ENCODE measurements around the gene CYTH4.
"Not testable (repeated sequence)": the region's sequence is repeated elsewhere in the genome, so short reads cannot be mapped to it uniquely, and the experiment has no call there.

Gene CYTH4, protein sequence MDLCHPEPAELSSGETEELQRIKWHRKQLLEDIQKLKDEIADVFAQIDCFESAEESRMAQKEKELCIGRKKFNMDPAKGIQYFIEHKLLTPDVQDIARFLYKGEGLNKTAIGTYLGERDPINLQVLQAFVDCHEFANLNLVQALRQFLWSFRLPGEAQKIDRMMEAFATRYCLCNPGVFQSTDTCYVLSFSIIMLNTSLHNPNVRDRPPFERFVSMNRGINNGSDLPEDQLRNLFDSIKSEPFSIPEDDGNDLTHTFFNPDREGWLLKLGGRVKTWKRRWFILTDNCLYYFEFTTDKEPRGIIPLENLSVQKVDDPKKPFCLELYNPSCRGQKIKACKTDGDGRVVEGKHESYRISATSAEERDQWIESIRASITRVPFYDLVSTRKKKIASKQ
- 169 to 190 reads per million in 2 donors for total RNA-seq

DNA sequence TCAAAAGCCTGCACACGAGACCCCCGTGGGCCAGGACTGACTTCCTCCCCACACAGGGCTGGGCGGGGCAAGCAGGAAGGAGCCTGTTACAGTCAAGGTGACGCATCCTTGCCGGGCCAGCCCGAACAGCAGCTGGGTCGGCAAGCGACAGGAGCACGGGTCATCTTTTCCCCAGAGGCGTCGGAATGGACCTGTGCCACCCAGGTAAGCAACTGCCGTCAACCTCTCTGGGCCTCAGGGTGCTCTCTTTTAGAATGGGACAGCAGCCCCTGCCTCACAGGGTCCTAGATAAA is at the start of gene CYTH4:
Gene CYTH4 (plus strand): TSS at position 124 of the 293 bp plus-strand sequence. CDS start 62 bp downstream, at position 186.
- peak; percentile 68 for DNase-seq

DNA sequence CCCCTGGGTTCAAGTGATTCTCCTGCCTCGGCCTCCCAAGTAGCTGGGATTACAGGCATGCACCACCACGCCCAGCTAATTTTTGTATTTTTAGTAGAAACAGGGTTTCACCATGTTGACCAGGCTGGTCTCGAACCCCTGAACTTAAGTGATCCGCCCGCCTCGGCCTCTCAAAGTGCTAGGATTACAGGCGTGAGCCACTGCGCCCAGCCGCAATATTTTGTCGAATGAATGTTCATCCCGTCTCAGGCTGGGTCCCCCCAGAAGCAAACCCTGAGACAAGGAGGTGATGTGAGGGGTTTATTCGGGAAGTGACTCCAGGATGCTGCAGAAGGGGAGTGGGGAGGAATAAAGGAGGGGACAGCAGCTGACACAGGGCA is 48.9 kb upstream of the CYTH4 start:
- not testable (repeated sequence) for DNase-seq

DNA sequence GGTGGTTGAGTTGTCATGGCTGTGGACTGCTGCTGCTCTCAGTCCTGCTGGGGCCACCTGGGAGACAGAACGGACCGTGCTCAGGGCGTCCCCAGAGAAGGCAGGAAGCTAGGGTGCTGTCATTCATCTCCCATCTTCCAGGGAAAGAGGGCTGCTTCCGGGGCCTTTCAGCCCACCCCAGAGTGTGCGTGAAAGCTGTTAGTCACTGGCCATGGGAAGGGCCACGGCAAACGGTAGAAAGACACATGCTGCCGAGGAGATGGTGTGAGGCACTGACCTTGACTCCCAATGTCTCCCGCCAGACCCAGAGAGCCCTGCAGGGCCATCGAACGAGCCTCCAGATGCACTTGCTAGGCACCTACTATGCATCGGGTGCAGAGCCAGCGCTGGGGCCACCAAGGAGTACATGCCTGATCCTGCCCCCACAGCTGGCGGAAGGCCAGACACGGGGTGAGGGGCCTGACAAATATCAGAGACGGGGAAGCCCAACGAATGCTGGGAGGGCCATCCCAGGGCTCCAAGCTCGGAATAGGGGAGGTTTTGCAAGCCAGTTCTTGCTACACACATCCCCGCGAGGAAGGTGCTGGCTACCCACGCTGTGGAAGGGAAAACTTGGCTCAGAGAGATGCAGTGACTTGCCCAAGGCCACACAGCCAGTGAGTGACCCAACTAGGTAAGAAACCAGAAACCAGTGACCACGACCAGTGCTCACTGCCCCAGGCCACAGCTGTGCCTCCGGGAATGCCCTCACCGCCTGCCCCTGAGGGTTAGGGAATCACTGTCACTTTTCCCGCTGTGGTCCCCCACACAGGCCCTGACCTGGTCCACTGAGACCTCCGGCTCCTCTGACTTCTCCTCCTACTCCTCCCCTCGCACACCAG is 48.3 kb upstream of the CYTH4 start:
- DNase-seq: no peak

DNA sequence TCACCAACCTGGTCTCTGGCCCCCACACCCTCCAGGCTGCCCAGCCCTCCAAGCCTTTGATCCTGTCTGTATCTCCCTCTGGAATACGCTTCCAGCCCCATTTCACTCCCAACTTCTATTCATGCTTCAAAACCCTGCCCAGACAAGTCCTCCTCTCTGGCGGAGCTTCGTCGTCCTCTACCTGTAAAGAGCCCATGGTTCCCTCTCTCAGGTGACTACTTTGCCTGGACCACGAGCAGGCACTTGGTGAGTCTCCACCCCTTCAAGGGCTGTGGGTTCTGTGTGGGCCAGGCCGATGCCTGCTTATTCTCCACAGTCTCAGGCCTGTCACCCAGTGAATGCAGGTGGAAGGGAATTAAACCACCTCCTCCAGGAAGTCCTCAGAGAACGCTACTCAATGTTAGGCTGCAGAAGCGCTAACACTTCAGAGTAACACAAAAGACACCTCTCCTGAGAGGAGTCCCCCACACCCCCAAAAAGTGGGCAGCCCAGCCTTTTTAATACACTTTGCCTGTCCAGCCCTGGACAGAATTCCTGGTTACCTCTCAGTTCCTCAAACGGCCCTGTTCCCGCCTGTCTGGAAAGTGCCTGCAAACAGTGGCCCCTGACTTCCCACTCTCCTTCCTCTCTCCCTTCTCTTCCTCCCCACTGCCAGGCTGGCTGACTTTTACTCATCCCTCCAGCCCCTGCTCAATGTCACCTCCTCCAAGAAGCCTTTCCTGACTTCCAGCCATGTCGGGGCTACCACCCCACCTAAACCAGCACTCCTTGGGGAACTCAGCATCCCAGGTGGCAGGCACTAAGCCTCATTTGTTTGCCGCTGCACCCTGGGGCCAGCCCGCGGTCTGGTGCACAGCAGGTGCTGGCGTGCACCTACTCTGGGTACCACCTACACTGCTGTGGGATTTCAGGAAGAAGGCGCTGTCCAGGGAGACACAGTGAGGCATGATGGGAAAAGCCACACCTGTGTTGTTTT is 47.3 kb upstream of the CYTH4 start:
- DNase-seq: no peak

DNA sequence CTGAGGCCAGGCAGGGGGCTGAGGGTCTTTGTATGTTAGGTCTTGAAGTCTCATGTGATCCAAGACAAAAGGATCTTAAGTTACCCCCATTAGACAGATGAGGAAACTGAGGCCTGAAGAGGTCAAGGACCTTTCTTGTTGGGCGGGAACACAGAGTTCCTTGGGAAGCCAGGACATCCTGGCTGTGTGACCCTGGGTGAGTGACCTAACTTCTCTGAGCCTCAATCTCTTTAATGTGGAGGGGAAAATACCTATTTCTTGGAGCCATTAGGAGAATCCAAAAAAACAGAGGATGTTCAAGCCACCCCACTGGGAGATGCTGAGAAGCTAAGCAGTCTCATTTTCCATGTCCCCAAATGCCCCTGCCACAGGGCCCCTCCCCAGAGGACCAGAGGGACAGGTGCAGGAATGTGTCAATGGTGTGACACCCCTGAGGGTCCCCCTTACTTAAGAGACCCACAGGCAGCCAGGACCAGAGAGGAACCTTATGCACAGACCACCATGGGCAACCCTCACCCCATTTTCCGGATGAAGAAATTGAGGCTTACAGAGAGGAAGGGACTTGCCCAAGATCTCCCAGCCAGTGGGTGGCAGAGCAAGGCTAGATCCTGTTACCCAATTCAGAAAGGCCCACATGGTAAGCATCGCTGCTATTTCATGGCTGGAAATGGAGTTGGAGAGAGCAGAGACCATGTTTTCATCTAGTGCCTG is 46.3 kb upstream of the CYTH4 start:
- no peak for DNase-seq

DNA sequence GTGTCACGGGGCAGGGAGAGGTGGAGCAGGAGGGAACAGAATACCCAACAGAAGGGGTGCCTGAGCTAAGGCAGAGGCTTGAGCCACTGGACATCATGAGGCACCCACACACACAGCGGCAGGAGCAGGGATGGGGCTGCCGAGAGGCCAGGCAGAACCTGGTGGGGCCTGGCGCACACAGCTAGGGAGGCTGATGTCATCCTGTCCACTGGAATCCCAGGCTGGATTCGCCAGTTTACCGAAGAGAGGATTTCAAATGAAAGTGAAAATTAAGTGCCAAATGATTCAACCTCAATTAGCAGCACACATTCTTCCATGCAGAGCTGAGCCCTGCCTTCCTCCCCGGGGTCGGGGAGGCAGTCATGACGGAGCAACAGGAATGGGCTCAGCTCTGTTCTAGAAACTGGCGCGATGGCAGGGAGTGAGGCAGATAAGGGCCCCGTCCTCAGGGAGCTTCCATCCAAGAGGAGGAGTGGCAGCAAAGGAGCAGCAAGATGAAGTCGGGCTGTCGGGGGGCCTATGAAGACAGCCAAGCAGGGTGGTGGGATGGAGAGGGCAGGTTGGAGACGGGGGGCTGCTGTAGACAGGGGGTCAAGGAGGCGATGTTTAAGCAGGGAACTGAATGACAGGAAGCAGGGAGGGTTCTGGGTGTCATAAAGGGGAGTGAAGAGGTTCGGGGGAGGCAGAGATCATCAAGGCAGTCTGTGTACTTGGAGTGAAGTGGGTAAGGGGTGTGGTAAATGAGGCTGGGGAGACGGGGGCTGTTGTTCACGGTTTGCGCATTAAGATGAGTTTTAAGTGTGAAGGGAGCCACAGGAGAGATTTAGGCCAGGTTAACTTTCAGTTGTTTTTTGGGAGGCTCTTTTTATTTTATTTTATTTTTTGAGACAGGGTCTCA is 44.7 kb upstream of the CYTH4 start:
- DNase-seq: no peak

DNA sequence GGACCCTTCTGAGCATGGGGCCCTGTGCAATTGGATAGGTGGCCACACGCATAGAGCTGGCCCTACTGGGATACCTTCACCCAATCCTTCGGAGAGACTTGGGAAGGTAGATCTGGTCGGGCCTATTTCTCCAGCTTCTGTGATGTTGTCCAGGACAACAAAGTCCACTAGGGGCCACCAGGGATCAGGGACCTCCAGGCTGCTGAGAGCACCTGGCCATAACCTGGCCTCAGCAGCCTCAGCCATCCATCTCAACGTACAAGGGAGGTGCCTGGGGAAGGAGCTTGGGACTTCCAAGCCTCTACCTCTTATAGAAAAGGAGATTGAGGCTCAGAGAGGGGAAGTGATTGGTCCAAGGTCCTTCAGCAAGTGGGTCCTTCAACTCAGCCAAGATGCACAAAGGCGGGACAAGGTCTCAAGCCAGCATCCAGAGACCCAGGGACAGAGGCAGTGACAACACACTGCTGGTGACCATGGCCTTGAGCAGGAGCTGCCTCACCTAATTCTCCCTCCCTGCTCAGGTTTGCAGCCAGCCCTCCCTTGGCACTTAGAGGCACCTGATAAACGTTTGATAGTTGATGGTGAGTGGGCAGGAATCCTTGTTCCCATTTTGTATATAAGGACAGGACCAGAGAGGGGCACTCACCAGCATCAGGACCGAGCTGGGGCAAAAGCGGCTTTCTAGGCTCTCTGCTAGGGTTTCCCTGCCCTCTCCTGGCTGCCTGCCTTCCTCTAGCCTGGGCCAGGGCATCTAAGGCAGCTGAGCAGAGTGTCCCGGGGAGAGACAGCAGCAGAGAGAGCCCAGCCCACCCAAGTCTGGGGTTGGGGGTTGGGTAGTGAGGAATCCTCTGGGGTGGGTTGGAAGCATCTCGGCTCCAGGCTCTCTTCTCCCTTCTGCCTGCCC is 42.7 kb upstream of the CYTH4 start:
- DNase-seq: no peak

DNA sequence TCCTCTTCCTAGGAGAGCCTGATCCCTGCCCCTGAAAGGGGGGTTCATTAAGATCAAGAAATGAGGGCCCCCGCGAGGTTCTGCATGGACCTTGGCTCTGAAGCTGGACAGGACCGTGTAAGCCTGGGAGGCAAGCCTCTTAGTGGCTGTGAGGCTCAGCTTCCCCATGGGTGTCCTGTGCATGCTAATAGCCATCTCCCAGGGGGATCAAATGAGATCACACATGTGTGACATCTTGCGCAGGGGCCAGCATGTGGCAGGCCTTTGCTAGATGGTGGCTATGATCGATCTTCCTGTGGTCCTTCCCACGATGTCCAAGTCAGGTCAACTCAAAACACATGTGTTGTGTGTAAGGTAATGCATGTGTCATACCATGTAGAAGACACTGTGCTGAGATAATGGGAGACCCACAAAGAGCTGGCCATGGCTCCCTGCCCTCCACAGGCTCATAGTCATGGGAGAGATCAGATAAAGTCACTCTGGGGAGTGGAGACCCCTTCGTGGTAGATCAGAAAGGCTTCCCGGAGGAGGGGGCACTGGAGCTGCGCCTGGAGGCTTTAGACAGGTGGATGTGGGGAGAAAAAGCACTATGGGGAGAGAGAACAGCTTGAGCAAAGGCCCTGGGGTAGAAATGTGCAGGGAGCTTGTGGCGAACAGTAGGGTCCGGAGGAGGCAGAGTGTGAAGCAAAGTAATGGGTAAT is 41.9 kb upstream of the CYTH4 start:
- DNase-seq: no peak

DNA sequence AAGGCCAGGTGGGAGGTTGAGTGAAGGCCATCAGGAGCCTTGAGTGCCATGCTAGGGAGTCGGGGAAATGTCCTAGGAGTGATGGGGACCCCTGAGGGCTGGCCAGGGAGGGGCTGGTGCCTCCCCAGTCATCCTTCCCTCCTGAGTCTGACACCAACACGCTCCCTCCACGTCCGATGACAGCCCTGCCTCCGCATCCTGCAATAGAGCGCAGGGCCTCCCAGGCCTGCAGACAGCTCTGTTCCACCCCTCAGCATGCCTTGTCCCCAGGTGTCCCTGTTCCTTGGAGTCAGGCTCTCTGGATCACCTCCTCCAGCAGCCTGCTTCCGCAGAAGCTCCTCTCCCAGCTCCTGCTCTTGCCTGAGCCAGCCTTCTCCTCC is 41.4 kb upstream of the CYTH4 start:
- no peak for DNase-seq

DNA sequence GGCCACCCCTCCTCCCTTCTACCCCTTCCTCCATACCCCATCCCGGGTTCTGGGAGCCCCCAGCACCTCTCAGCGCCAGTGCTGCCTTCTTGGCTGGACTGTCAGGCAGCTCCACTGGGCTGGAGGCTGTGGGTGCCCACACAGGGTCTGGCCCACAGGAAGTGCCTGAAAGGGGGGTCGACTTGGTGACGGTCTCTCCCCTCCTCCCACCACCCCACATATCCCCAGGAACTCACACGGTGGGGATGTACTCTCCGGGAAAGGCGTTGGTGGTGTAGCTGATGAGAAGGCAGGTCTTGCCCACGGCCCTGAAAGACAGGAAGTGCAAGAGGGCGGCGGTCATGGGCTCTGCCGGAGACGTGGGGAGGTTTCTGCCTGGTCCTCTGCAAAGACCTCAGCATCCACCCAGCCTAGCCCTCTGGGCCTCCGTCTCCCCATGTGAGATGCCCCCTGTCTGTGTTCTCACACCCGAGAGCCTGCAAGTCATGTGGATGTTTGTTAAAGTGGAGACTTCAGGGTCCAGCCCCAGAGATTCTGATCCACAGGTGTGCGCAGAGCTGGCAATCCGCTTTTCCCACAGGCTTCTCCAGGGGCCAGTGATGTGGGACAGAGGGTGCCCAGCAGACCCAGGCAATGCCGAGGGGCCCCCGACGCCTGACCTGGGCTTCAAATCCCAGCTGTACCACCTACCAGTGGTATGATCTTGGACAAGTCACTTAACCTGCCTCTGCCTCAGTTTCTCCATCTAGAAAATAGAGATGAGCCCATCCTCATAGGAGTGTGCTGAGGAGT is 40.8 kb upstream of the CYTH4 start:
- DNase-seq: no peak

DNA sequence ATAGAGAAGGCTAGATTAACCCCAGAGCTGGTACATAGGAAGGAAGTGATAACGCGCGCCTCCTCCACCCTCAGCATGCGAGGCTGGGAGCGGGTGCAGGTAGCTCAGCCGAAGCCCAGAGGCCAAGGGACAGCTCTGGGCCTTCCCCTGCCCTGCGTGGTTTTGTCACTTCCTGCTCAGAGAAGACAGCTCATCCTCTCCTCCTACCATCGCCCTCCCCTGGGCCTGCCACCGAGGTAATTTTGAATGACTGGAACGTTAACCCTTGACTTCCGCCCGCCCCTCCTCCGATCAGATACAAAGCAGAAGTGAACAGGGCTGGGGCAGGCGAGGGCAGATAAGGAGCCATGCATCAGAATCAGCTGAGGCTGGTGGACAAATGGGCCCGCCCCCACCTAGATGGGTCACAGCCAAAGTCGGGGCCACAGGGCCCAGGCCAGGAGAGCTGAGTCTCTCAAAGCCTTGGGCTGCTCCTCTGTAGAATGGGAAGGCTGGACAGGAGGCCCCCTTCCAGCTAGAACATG is 39.9 kb upstream of the CYTH4 start:
- peak; percentile 78 for DNase-seq

DNA sequence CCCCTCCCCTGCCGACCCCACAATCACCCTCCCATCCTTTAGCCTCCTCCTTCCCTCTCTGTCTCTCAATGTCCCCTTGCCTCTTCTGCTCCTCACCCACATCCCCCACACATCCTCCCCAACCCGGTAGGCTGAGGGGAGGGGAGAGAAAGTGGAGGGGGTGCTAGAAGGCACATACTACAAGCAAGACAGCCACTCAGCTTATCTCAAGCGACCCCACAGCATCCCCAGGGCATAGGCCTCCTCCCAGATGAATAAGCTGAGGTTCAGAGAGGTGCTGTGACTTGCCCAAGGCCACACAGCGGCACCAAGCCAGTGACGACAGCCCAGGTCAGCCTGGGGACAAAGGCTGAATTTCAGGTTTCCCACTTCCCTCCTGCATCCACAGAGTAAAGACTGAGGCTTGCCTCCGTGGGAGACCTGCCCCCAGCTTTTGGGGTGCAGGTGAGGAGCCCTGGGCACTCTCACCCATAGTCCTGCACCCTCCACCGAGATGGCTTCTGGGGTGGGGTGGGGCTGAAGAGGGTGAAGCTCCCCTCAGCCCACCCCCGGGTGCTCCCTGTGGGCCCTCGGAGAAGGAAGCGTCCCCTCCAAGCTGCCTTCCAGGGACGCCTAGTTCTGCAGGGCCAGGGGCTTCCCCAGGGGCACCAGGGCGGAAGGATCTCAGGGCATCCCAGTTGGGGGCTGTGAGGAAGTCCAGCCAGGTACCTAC is 38.8 kb upstream of the CYTH4 start:
- DNase-seq: no peak

DNA sequence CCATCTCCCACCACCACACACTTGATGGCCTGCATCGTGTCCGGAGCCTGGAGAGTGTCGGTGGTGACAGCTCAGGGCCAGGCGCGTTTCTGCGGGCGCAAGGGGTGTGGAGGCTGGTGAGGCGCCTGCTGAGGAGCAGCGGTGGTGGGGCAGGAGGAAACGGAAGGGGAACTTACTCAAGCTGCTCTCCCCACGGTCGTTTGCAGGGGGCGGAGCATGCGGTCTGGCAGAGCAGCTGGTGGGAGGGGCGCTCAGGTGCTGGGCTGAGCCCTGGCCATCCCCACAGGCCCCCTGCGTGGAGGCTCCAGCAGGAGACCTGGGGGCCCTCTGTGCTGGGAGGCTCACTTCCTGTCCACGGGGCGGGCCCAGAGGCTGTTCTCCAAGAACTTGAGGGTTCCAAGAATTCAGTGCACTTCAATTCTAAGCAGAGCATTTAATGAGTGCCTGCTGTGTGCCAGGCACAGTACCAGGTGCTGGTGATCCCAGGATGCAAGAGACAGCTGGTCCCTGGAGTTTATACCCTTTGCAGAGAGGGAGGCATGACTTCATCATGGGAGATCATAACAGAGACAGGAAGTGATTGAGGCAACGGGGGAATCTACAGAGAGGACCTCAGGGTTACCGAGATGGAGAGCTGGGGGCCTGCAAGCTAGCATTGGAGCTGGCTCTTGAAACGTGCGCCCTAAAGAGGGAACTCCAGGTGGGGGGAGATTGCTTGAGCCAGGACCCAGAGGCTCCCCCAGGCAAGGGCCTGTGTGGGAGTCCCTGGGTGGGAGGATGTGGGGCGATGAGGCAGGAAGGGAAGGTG is 38.0 kb upstream of the CYTH4 start, which contains the start of gene RAC2:
Gene RAC2 (minus strand): TSS at position 156 of the 808 bp plus-strand sequence. CDS start 121 bp downstream, at position 35.
- peak; percentile 79 for DNase-seq

DNA sequence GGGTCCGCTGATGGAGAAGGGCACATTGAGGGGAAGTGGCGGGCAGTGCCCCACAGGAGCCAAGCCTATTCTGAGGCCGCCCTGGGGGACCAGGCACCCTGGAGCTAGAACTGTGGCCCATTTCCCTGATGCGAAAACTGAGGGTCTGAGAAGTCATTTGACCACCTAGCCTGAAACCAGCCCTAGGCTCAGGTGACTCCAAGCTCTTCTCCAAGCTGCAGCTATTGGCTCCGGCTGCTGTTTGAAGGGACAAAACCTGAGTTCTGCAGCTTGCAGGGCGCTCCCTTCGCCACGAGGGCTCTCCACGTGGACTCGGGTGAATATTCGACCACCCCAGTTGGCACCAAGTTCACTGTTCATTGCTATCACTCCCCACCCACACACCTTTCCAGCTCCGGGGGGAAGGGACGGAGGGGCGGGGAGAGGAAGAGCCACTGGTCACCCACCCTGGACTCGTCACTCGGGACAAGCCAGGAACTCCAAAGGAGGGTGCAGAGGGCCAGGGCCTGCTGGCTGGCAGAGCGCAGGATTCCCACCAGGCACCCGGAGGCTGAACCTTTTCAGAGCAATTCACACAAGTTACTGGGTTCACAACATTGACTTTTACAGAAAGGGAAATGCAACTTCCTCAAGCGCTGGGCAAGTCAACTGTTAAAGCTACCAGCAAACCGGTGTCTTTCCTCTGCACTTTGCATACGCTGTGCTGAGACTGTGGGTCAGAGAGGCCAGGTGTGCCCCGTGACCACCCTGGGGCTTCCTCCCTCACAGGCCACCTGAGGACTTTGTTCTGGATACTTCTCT is 37.2 kb upstream of the CYTH4 start:
- DNase-seq: no peak

DNA sequence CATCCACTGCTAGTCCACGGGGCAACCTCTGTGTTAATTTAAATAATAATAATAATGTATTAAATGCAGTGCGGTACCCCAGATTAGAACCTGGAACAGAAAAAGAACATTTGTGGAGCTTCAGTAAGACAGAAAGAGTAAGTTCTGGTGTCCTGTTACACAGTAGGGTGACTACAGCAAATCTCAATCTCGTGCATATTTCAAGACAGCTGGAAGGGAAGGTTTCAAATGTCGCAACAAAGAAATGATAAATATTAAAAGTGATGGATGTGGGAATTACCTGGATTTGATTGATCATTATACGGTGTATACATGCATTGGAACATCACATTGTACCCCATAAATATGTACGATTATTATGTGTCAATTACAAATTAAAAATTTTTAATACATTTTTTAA is 36.6 kb upstream of the CYTH4 start:
- no peak for DNase-seq

DNA sequence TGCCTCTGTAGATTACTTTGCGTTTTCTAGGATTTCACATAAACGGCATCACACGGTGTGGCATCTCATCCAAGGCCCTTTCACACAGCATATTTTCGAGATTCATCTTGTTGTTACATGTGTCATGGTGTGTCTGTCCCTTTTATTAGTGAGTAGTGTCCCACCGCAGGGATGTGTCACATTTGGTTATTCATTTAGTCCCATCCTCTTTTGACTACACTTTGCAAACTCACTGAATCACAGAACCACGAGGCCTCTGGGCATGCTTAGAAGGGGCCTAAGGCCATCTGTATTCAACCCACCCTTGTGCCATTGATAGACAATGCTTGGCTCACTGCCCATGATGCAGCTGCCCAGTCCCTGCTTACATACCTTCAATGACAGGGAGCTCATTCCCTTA is 34.1 kb upstream of the CYTH4 start:
- no peak for DNase-seq
